Measurements from ENCODE around the gene DNAH5.

GRCh38 chr5:13865312-13865711 is 79.2 kb downstream of the DNAH5 start:
- TF ChIP-seq EZH2 (IDR thresholded peaks at IDR 0.05; ENCODE audit: borderline replicate concordance, insufficient read depth, low read depth, low read length, poor library complexity, severe bottlenecking) = no peak
- TF ChIP-seq CTCF (IDR thresholded peaks at IDR 0.05) = no peak
